SK-N-SH (cell line): Measurements from ENCODE around the gene TERT. TPM values are rescaled to one million over a fixed set of nuclear protein-coding genes. Genes with fewer than 3 reads are reported as not detected.

Source experiments
- FOSL2 ChIP-seq: IDR thresholded peaks from 2 replicates; pipeline ENCODE4 v1.4.0; 2012; ENCODE audit warnings: low read depth, mild to moderate bottlenecking, moderate library complexity, borderline replicate concordance
- MAX ChIP-seq: IDR thresholded peaks from 2 replicates; pipeline ENCODE4 v1.4.0; 2012; ENCODE audit warnings: low read depth
- RCOR1 ChIP-seq: fragments of 150-350 bp; IDR thresholded peaks from 2 replicates; pipeline ENCODE4 v1.6.1; 2017; ENCODE audit warnings: antibody characterized with exemption, low read length
- SMC3 ChIP-seq: IDR thresholded peaks from 2 replicates; pipeline ENCODE4 v1.6.1; 2012; ENCODE audit warnings: low read depth, low read length, improper control_type of control experiment
- polyA plus RNA-seq, 3 experiments: library from polyadenylated mRNA; depleted of rRNA; stranded (reverse); fragments of >200 nt; gene quantifications; 2 replicates each; pipeline ENCODE4 v1.2.3, GENCODE V29; 2012
- small RNA-seq, 7 experiments: library from RNA; depleted of rRNA; stranded (forward); fragments of <200 nt; gene quantifications; one replicate each; pipeline ENCODE3, GENCODE V24; 2012
- TF ChIP-seq, protein P1 (sequence below): IDR thresholded peaks from 2 replicates; pipeline ENCODE4; 2012

TERT gene
- polyA plus RNA-seq, 1 of the 3 experiments (the other 2 are of a cell fraction), result 2.4 TPM

DNA sequence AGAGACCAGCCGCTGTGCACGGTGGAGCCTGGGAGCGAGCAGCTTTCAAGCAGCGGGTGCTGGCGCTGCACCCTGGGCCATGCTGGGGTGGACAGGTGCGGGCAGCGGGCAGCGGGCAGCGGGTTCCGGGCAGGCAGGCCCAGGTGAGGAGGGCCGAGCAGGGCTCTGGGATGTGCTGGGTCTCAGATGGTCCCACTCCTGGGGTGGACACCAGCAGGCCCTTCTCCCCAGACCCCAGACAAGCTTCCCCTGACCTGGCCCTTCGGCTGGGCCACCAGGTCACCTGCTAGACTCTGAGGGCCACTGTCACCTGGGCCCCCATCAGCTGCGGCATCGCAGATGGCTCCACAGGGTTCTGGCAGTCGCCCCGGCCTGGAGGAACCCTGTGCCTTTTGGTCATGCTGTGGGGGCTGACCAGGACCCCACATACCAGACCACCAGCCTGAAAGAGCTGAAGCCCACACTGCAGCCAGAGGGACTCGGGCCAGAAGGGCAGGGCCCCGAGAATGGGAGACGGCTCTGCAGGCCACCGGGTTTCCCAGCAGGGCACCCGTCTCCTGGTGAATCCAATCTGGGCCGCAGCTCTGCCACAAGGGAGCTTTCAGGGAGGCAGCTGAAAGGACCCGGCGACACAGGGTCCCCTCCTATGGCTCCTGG, 91.4 kb downstream of the TERT start (continued):
- TF ChIP-seq MAX (no peak), RCOR1 (no peak), SMC3 (no peak), FOSL2 (no peak)
- TF ChIP-seq, protein P1, sequence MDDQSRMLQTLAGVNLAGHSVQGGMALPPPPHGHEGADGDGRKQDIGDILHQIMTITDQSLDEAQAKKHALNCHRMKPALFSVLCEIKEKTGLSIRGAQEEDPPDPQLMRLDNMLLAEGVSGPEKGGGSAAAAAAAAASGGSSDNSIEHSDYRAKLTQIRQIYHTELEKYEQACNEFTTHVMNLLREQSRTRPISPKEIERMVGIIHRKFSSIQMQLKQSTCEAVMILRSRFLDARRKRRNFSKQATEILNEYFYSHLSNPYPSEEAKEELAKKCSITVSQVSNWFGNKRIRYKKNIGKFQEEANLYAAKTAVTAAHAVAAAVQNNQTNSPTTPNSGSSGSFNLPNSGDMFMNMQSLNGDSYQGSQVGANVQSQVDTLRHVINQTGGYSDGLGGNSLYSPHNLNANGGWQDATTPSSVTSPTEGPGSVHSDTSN, result no peak
- TF ChIP-seq, all 33 proteins: peak for 0

Small RNA genes within 50 kb of the gene (small RNA-seq; reads per million reads assigned to genes)
- gene MIR4457, result 0 to 0.21 (median 0) reads per million in 7 experiments

Other genes starting within 250 kb of the TERT start
- 2.3 and 2.6 TPM in 2 replicates for gene SLC12A7, start 183.0 kb downstream of the TERT start, polyA plus RNA-seq (2012; rRNA removed)
- gene SLC6A19, start 93.5 kb downstream of the TERT start, polyA plus RNA-seq (2012; rRNA removed), result not detected in 2 replicates
- not detected in 2 replicates for gene SLC6A18, start 69.7 kb downstream of the TERT start, polyA plus RNA-seq (2012; rRNA removed)
- gene CLPTM1L, start 50.0 kb upstream of the TERT start, polyA plus RNA-seq (2012; rRNA removed), result 202 TPM in 2 replicates
- gene SLC6A3, start 150.4 kb upstream of the TERT start, polyA plus RNA-seq (2012; rRNA removed), result not detected in 2 replicates
- 32.5 and 42.3 TPM in 2 replicates for gene LPCAT1, start 228.9 kb upstream of the TERT start, polyA plus RNA-seq (2012; rRNA removed)